SK-N-SH (cell line): ENCODE measurements around the gene IRAK2. TPM values are rescaled to one million over a fixed set of nuclear protein-coding genes. Genes with fewer than 3 reads are reported as not detected.

Source experiments
- CTCF ChIA-PET: fragments of 300-600, 350-600 bp; formaldehyde crosslinking; extraction: SDS; loops from one replicate; lab custom pipeline; 2021; lab: Yijun Ruan, JAX
- POLR2A ChIA-PET: fragments of 350-600 bp; sonication (Branson Sonifier 250); formaldehyde crosslinking; extraction: SDS; loops from one replicate; lab custom pipeline; 2020; ENCODE audit warnings: antibody characterized with exemption, inconsistent platforms; lab: Yijun Ruan, JAX
- DNase-seq: peaks from one replicate; pipeline ENCODE4 v3.0.0; 2012
- H2AFZ ChIP-seq: fragments of 200-600 bp; sonication (generic); 2 replicates; pipeline ENCODE4 v1.8.1; 2016; ENCODE audit warnings: antibody characterized with exemption, mild to moderate bottlenecking, low read depth
- H3F3A ChIP-seq: fragments of 200-600 bp; sonication (generic); replicated peaks from 2 replicates; pipeline ENCODE3; 2016; ENCODE audit warnings: antibody characterized with exemption, mild to moderate bottlenecking; ENCODE audit not compliant: insufficient read depth
- H3K27ac ChIP-seq, 2 experiments: fragments of 200-500 bp in 1 of 2; fragments of 200-600 bp in 1 of 2; sonication (Bioruptor generic) in 1 of 2; sonication (generic), shearing (Covaris generic) in 1 of 2; 2 replicates each; pipeline versions ENCODE4 v1.5.1 to v1.6.1; 2014 to 2016; ENCODE audit warnings: low read depth in 2 of 2, inconsistent platforms in 1 of 2, low read length in 1 of 2, mild to moderate bottlenecking in 1 of 2, mixed read lengths in 1 of 2
- H3K27me3 ChIP-seq: fragments of 200-600 bp; sonication (generic), shearing (Covaris generic); 2 replicates; pipeline ENCODE4 v1.6.1; 2016; ENCODE audit warnings: mixed run types; ENCODE audit not compliant: insufficient read depth
- H3K36me3 ChIP-seq, 2 experiments: fragments of 200-500 bp in 1 of 2; fragments of 200-600 bp in 1 of 2; sonication (Bioruptor generic) in 1 of 2; sonication (generic) in 1 of 2; replicated peaks in 1 of 2; 2 replicates each; pipeline versions ENCODE3 to v1.5.1; 2014 to 2016; ENCODE audit warnings: low read length in 1 of 2, mild to moderate bottlenecking in 1 of 2; ENCODE audit not compliant: insufficient read depth in 2 of 2, control insufficient read depth in 1 of 2
- H3K4me1 ChIP-seq, 2 experiments: fragments of 200-500 bp in 1 of 2; fragments of 200-600 bp in 1 of 2; sonication (Bioruptor generic) in 1 of 2; sonication (generic), shearing (Covaris generic) in 1 of 2; 2 replicates each; pipeline versions ENCODE4 v1.5.1 to v1.6.1; 2014 to 2016; ENCODE audit warnings: low read depth in 1 of 2, low read length in 1 of 2, mixed run types in 1 of 2; ENCODE audit not compliant: insufficient read depth in 2 of 2, control insufficient read depth in 1 of 2
- H3K4me2 ChIP-seq: fragments of 200-600 bp; sonication (generic), shearing (Covaris generic); 2 replicates; pipeline ENCODE4 v1.6.1; 2017; ENCODE audit warnings: mixed run types
- H3K4me3 ChIP-seq, 2 experiments: fragments of 200-500 bp in 1 of 2; fragments of 200-600 bp in 1 of 2; sonication (Bioruptor generic) in 1 of 2; sonication (generic), shearing (Covaris generic) in 1 of 2; 2 replicates each; pipeline versions ENCODE4 v1.5.1 to v1.8.1; 2014 to 2016; ENCODE audit warnings: low read depth in 2 of 2, inconsistent platforms in 1 of 2, low read length in 1 of 2, mild to moderate bottlenecking in 1 of 2, mixed read lengths in 1 of 2, moderate library complexity in 1 of 2
- H3K79me2 ChIP-seq: fragments of 200-600 bp; sonication (generic); 2 replicates; pipeline ENCODE4 v1.8.1; 2017; ENCODE audit warnings: mild to moderate bottlenecking; ENCODE audit not compliant: insufficient read depth
- H3K9ac ChIP-seq: fragments of 200-600 bp; sonication (generic); 2 replicates; pipeline ENCODE4 v1.6.1; 2017; ENCODE audit warnings: mixed run types
- H3K9me2 ChIP-seq: fragments of 200-600 bp; sonication (generic); 2 replicates; pipeline ENCODE4 v1.6.1; 2017; ENCODE audit warnings: mixed run types
- H3K9me3 ChIP-seq: fragments of 200-600 bp; sonication (generic); 2 replicates; pipeline ENCODE4 v1.6.1; 2017; ENCODE audit warnings: mixed run types, mild to moderate bottlenecking, moderate library complexity
- H4K20me1 ChIP-seq: fragments of 200-600 bp; sonication (generic); 2 replicates; pipeline ENCODE4 v1.6.1; 2017; ENCODE audit warnings: mild to moderate bottlenecking, mixed run types; ENCODE audit not compliant: insufficient read depth
- ELF1 ChIP-seq: IDR thresholded peaks from 2 replicates; pipeline ENCODE4 v1.4.0; 2012
- EP300 ChIP-seq, 2 experiments: IDR thresholded peaks; 2 replicates each; pipeline versions ENCODE4 v1.4.0 to v1.6.1; 2012; ENCODE audit warnings: borderline replicate concordance in 1 of 2, low read depth in 1 of 2, low read length in 1 of 2
- FOXJ3 ChIP-seq: sonication (generic); formaldehyde crosslinking; IDR thresholded peaks from 2 replicates; pipeline ENCODE4 v1.5.1; 2020; ENCODE audit warnings: mild to moderate bottlenecking, missing genetic modification reagents
- FOXM1 ChIP-seq: IDR thresholded peaks from 2 replicates; pipeline ENCODE4 v1.4.0; 2012; ENCODE audit warnings: low read depth, mild to moderate bottlenecking
- GATA2 ChIP-seq: sonication (generic); formaldehyde crosslinking; IDR thresholded peaks from 2 replicates; pipeline ENCODE4 v1.5.0; 2020; ENCODE audit warnings: mild to moderate bottlenecking, missing genetic modification reagents
- MEF2A ChIP-seq: IDR thresholded peaks from 2 replicates; pipeline ENCODE4 v1.4.0; 2012; ENCODE audit warnings: low read depth, borderline replicate concordance
- NRF1 ChIP-seq: IDR thresholded peaks from 2 replicates; pipeline ENCODE4 v1.6.1; 2012; ENCODE audit warnings: low read depth, mild to moderate bottlenecking, low read length
- POLR2AphosphoS5 ChIP-seq: IDR thresholded peaks from 2 replicates; pipeline ENCODE4 v1.6.1; 2012; ENCODE audit warnings: low read depth, low read length
- RAD21 ChIP-seq: IDR thresholded peaks from 2 replicates; pipeline ENCODE4 v1.6.1; 2012; ENCODE audit warnings: mild to moderate bottlenecking, low read length
- RFX5 ChIP-seq: IDR thresholded peaks from 2 replicates; pipeline ENCODE4 v1.6.1; 2012; ENCODE audit warnings: mild to moderate bottlenecking, improper control_type of control experiment, low read length
- RXRA ChIP-seq: IDR thresholded peaks from 2 replicates; pipeline ENCODE4 v1.4.0; 2012; ENCODE audit warnings: low read depth, mild to moderate bottlenecking, borderline replicate concordance
- SMC3 ChIP-seq: IDR thresholded peaks from 2 replicates; pipeline ENCODE4 v1.6.1; 2012; ENCODE audit warnings: low read depth, low read length, improper control_type of control experiment
- TAF1 ChIP-seq: IDR thresholded peaks from 2 replicates; pipeline ENCODE4 v1.6.1; 2012; ENCODE audit warnings: low read depth, mild to moderate bottlenecking, low read length, moderate library complexity, borderline replicate concordance
- TCF12 ChIP-seq: IDR thresholded peaks from 2 replicates; pipeline ENCODE4 v1.4.0; 2012
- TEAD4 ChIP-seq: IDR thresholded peaks from 2 replicates; pipeline ENCODE4 v1.4.0; 2012; ENCODE audit warnings: mild to moderate bottlenecking, borderline replicate concordance; ENCODE audit not compliant: insufficient read depth
- WGBS: methylation state at CpG from one replicate; pipeline ENCODE4 v1.1.6; 2017; ENCODE audit warnings: low lambda C conversion rate; 5-methylcytosine and 5-hydroxymethylcytosine counted together
- polyA plus RNA-seq, 3 experiments: library from polyadenylated mRNA; depleted of rRNA; stranded (reverse); fragments of >200 nt; gene quantifications; 2 replicates each; pipeline ENCODE4 v1.2.3, GENCODE V29; 2012
- TF ChIP-seq, protein P1 (sequence below): IDR thresholded peaks from 2 replicates; pipeline ENCODE4; 2012
- TF ChIP-seq, protein P2 (sequence below): IDR thresholded peaks from 2 replicates; pipeline ENCODE4 v1.4.0; 2012; ENCODE audit warnings: low read depth, borderline replicate concordance
- TF ChIP-seq, protein P3 (sequence below): fragments of 200-600 bp; sonication (generic); IDR thresholded peaks from 2 replicates; pipeline ENCODE4 v1.6.1; 2017; ENCODE audit warnings: antibody characterized with exemption, mild to moderate bottlenecking, moderate library complexity

Gene IRAK2
- polyA plus RNA-seq, 1 of the 3 experiments (the other 2 are of a cell fraction): 7.7 TPM

DNA sequence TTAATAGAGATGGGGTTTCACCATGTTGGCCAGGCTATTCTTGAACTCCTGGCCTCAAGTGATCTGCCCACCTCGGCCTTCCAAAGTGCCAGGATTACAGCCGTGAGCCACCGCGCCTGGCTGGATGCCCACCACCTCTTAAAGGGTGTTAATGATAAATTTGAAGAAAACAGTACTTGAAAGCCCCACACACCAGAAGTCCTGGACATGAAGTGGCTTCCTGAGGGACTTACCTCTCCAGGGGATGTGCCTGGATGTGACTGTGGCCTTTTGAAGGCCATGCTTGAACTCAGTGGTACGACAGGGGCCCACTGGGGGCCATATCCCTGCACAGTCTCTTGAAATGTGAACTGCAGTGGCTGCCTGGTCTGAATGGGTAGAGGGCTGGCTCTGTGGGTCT is 18.2 kb downstream of the IRAK2 start:
- 100% methylated on average over 4 of the region's 5 CpGs for WGBS
- no peaks in the 10 kb centered on the region for H3K9me2 ChIP-seq
- no peak for DNase-seq
- H3K27ac ChIP-seq: no peak overlapping the region
- H3K9ac ChIP-seq: no peak overlapping the region
- no peak overlapping the region for H3K4me3 ChIP-seq
- no peaks in the 10 kb centered on the region for H4K20me1 ChIP-seq
- no peak overlapping the region for H3K4me2 ChIP-seq
- no peaks in the 10 kb centered on the region for H3K9me3 ChIP-seq
- peaks cover 0 to 28% of the 10 kb centered on the region in 2 experiments for H3K36me3 ChIP-seq
- peaks cover 0 to 6% of the 10 kb centered on the region in 2 experiments; a peak in 1 of 4 replicates for H3K4me1 ChIP-seq
- peaks cover 17% of the 10 kb centered on the region; the same call in 1 of the 2 replicates for H3K79me2 ChIP-seq
- CTCF ChIA-PET: no interaction called here
- no peak overlapping the region for H2AFZ ChIP-seq
- TF ChIP-seq SMC3 (no peak), TAF1 (no peak), FOXJ3 (CRISPR knock-in tag) (no peak), MEF2A (no peak), NRF1 (no peak), RXRA (no peak), TEAD4 (no peak), TCF12 (no peak), RFX5 (no peak)
- TF ChIP-seq, protein P1, sequence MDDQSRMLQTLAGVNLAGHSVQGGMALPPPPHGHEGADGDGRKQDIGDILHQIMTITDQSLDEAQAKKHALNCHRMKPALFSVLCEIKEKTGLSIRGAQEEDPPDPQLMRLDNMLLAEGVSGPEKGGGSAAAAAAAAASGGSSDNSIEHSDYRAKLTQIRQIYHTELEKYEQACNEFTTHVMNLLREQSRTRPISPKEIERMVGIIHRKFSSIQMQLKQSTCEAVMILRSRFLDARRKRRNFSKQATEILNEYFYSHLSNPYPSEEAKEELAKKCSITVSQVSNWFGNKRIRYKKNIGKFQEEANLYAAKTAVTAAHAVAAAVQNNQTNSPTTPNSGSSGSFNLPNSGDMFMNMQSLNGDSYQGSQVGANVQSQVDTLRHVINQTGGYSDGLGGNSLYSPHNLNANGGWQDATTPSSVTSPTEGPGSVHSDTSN: no peak
- TF ChIP-seq, all 33 proteins: peak for 0
- Histone ChIP-seq H3F3A (peaks cover 10% of the 10 kb centered on the region), H3K27me3 (no peaks in the 10 kb centered on the region)
- POLR2A ChIA-PET: no interaction called here

DNA sequence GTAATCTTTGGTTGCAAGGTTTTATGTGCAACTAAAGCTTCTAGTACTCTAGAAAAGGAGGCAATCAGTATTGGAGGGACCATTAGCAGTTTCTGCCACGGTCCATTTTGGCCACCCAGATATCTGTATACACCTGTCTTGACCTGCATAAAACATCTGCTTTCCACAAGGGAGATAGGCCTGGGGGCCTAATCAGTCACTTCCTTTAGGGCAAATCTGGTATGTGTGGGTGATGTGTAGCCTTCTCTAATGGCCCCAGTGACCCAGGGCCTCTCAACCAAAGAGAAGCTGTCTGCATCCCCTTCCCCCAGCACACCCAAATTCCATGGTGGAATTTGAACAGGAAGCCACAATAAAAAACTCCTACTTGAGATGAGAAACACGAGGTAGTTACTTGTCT is 19.5 kb downstream of the IRAK2 start:
- H3K27ac ChIP-seq: no peak overlapping the region
- 82% methylated on average over 2 of the region's 2 CpGs for WGBS
- no peak overlapping the region for H3K4me3 ChIP-seq
- H3K9me3 ChIP-seq: no peaks in the 10 kb centered on the region
- no peaks in the 10 kb centered on the region for H4K20me1 ChIP-seq
- peaks cover 0 to 15% of the 10 kb centered on the region in 2 experiments for H3K36me3 ChIP-seq
- TF ChIP-seq RAD21 (no peak), SMC3 (no peak), POLR2AphosphoS5 (no peak), EP300 (IDR thresholded peaks at IDR 0.05; ENCODE audit: borderline replicate concordance in 1 of 2, low read depth in 1 of 2, low read length in 1 of 2) (no peak), RXRA (no peak), FOXJ3 (CRISPR knock-in tag) (no peak), GATA2 (CRISPR knock-in tag) (no peak), ELF1 (no peak), FOXM1 (no peak)
- TF ChIP-seq, protein P2, sequence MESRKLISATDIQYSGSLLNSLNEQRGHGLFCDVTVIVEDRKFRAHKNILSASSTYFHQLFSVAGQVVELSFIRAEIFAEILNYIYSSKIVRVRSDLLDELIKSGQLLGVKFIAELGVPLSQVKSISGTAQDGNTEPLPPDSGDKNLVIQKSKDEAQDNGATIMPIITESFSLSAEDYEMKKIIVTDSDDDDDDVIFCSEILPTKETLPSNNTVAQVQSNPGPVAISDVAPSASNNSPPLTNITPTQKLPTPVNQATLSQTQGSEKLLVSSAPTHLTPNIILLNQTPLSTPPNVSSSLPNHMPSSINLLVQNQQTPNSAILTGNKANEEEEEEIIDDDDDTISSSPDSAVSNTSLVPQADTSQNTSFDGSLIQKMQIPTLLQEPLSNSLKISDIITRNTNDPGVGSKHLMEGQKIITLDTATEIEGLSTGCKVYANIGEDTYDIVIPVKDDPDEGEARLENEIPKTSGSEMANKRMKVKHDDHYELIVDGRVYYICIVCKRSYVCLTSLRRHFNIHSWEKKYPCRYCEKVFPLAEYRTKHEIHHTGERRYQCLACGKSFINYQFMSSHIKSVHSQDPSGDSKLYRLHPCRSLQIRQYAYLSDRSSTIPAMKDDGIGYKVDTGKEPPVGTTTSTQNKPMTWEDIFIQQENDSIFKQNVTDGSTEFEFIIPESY: no peak
- TF ChIP-seq, protein P3, sequence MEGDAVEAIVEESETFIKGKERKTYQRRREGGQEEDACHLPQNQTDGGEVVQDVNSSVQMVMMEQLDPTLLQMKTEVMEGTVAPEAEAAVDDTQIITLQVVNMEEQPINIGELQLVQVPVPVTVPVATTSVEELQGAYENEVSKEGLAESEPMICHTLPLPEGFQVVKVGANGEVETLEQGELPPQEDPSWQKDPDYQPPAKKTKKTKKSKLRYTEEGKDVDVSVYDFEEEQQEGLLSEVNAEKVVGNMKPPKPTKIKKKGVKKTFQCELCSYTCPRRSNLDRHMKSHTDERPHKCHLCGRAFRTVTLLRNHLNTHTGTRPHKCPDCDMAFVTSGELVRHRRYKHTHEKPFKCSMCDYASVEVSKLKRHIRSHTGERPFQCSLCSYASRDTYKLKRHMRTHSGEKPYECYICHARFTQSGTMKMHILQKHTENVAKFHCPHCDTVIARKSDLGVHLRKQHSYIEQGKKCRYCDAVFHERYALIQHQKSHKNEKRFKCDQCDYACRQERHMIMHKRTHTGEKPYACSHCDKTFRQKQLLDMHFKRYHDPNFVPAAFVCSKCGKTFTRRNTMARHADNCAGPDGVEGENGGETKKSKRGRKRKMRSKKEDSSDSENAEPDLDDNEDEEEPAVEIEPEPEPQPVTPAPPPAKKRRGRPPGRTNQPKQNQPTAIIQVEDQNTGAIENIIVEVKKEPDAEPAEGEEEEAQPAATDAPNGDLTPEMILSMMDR: no peak
- peaks cover 3% of the 10 kb centered on the region for H3F3A ChIP-seq
- no peak overlapping the region for H3K4me2 ChIP-seq
- no peak overlapping the region for H3K9ac ChIP-seq
- no peak overlapping the region for H2AFZ ChIP-seq
- no peaks in the 10 kb centered on the region for H3K9me2 ChIP-seq
- peaks cover 19% of the 10 kb centered on the region for H3K79me2 ChIP-seq
- POLR2A ChIA-PET: no interaction called here
- DNase-seq: no peak
- CTCF ChIA-PET: no interaction called here
- no peaks in the 10 kb centered on the region for H3K27me3 ChIP-seq
- peaks cover 2 to 11% of the 10 kb centered on the region in 2 experiments; a peak in 3 of 4 replicates for H3K4me1 ChIP-seq
